SH-SY5Y (cell line): ENCODE data around the gene ACIN1.

Source experiments
- GATA2 ChIP-seq: IDR thresholded peaks from 2 replicates; pipeline ENCODE4 v1.6.1; 2011; ENCODE audit warnings: mild to moderate bottlenecking, low read depth, low read length
- GATA3 ChIP-seq: IDR thresholded peaks from 2 replicates; pipeline ENCODE4 v1.6.1; 2011; ENCODE audit warnings: low read depth, mild to moderate bottlenecking, low read length, moderate library complexity

Gene ACIN1

GRCh38 chr14:23067847-23068788 is 26.8 kb downstream of the ACIN1 start:
- no peak for TF ChIP-seq GATA3
- no peak for TF ChIP-seq GATA2

- no peak for TF ChIP-seq GATA3
- TF ChIP-seq GATA2: no peak
Observed at GRCh38 chr14:23066855-23067744, 27.8 kb downstream of the ACIN1 start.

GRCh38 chr14:23066368-23066767 is 28.6 kb downstream of the ACIN1 start:
- TF ChIP-seq GATA2: no peak
- no peak for TF ChIP-seq GATA3

GRCh38 chr14:23063601-23064000 is 31.3 kb downstream of the ACIN1 start:
- TF ChIP-seq GATA3: no peak
- no peak for TF ChIP-seq GATA2

DNA sequence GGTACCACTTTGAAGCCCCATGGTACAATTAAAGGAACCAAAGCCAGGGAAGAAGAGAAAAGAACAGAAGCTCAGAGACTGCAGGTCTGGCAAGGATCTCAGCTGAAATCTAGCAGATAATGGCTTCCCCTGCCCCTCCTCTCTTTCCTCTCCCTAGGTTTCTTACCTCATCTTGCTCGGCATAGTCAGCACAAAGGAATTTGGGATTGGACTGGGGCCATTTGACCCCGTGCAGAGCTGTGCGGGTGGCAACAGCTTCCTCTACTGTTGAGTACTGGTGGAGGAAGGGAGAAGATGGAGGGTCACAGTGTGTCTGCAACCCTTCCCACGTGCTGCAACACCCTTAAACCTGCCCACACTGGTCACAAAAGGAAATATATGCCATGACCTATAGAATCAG is 32.9 kb downstream of the ACIN1 start:
- TF ChIP-seq GATA3 (no peak), GATA2 (no peak)

- TF ChIP-seq GATA2: no peak
- TF ChIP-seq GATA3: no peak
Observed at GRCh38 chr14:23060536-23061260, 34.2 kb downstream of the ACIN1 start.

DNA sequence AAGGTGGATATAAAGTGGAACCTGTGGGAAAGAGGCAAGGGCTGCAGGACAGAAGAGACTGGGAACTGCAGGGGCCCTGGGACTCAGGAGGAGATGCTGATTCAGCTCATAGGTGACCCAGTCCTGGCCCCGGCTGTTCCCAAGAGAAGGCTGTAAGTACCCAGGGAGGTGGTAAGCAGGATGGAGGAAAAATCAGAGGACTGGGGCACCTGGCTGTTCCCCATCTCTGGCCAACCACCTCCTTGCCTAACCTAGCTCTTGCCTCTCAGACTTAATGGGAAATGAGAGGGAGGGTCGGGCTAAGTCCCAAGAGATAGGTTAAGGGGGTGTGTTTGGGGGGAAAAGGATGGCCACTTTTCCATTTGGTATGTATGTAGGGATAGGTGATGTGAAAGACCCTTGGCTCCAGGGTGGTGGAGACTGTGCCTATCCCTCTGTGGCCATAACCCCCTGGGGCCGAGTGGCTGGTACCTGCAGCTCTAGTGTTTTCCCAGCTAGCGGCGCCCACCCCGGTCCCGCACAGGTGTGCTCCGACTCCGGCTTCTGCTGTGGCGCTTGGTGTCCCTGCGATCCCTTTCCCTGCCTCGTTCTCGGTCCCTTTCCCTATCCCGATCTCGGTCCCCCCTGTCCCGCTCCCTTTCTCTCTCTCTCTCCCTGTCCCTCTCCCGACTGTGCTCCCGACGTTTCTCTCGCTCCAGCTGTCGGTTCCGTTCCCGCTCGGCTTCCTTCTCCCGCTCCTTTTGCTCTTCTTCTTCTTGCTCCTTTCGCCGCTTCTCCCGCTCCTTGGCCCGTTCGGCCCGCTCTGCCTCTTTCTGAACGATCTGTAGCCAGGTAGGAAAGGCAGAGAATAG is 36.1 kb downstream of the ACIN1 start:
- TF ChIP-seq GATA2 (no peak), GATA3 (no peak)

DNA sequence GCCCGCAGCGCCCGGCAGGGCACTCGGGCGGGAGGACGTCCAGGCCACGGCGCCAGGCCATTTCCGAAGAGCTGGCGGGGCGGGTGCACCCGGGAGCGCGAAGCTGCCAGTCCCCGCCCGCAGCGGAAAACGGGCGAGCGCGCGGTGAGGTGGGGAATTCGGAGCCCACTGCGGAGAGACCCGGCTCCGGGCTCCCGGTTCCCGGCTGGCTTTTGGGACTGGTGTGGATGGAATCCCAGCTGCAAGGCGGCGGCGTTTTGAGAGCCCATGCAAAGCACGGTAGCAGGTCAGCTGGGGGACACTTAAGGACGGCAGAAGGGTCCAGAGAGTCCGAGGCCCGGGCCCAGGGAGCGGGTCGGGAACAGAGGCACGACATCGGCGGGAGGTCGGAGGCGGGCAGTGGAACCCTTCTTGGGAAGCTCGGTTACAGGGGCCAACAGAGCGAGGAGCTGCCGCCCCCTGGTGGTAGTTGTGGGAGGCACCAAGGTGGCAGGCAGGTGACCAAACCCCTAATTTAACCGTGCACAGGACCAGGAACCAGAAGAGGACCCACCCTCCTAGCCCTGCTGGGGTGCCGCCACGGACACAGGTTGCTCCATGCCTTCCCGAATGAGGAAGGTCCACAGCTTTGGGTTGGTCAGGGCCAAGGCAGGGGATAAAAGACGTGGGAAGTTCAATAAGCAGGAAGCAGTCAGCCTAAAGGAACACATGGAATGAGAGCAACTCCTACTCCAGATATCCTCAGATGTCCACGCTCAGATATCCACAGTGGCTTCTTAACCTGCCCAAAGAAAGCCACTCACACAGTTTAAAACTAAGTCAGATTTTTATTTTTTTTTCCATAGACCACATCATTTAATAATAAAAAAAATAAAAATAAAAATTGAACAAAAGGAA is 36.9 kb downstream of the ACIN1 start:
- no peak for TF ChIP-seq GATA2
- no peak for TF ChIP-seq GATA3

GRCh38 chr14:23056956-23057756 is 37.8 kb downstream of the ACIN1 start, which contains the start of gene CDH24:
Gene CDH24, minus strand, starts transcription at chr14:23057520. Its CDS starts 1,787 bp downstream, at chr14:23055733.
- TF ChIP-seq GATA3 (no peak), GATA2 (no peak)

DNA sequence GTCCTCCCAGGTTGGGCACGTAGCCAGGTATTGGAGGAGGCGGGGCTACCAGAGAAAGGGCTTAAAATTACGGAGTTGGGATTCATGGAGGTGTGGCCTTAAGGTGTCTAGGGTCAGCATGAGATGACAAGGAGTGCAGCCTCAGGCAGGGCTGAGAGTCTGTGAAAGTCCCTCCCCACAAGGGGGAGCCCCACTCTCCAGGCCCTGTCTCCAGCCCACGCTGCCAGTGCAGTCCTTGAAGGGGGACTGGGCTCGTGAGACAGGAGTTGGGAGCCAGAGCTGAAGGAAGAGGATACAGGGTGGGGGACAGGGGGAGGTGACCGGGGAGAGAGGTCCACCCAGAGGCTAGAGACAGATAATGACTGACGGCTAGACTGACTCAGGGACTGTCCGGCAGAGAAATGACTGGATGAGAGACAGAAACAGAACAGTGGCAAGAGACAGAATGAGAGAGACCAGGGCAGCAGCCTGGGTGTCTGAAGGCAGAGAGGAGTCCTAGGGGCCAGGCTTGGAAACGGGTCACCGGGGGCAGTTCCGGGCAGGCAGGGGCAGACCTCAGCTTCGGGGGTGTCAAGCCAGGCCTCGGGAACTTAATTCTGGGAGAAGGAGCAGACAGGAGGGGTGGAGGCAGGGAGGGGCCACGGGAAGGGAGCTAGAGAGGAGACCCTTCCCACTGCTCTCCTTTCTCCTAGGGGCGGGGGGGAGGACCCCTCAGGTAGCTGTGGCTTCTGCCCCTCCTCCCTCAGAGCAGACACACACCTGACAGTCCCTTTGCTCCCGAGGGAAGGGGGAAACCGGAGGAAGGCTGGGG is 38.6 kb downstream of the ACIN1 start:
- TF ChIP-seq GATA2 (no peak), GATA3 (no peak)
